ENCODE measurements around the gene CCBE1. TPM values are rescaled to one million over a fixed set of nuclear protein-coding genes. Genes with fewer than 3 reads are reported as not detected.

CCBE1 gene
- 38.3 and 45.6 TPM in 2 replicates for total RNA-seq

DNA sequence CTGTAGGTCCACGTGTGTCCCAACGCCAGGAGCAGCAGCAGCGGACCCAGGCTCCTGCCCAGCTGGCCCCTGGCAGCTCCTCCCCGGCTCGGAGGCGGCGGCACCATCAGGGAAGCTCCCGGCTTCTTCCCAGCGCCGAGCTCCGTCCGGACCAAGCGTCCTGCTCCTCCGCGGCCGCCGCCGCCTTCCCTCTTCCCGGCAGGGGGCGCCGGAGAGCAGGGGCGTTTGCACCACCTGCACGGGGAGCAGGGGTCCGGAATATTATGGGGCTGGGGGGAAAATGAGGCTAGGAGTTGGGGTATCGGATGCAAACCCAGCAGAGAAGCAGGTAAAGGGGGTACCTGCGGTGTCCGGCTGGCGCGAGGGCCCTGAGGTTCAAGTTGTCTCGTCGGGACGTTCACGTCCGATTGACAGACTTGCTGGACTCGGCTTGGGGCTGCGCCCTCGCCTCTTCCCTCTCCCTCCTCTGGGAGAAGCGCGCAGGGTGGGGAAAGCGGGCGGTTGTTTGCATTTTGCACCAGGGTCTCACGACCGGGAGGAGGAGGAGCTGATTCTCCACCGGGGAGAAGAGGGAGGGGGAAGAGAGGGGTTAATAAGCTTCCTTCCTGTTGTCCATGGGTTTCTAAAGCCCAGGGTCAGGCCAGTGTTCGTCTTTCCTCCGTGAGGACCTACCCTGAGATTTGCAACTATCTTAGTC, at the start of gene CCBE1:
TSS of gene CCBE1 (minus strand) at position 188 of the 697 bp plus-strand sequence.

Other genes starting within 250 kb of the CCBE1 start
- gene PMAIP1, start 202.6 kb upstream of the CCBE1 start, total RNA-seq: 30.0 and 33.5 TPM in 2 replicates